WTC11 (cell line): Measurements from ENCODE around the gene ANKK1.

Experiments used
- ELF4 ChIP-seq: sonication (generic); formaldehyde crosslinking; IDR thresholded peaks from 2 replicates; pipeline ENCODE4 v1.8.1; 2022; ENCODE audit warnings: low read depth, mild to moderate bottlenecking, moderate library complexity, missing genetic modification reagents
- RELA ChIP-seq: sonication (generic); formaldehyde crosslinking; IDR thresholded peaks from 2 replicates; pipeline ENCODE4 v1.8.1; 2022; ENCODE audit warnings: missing genetic modification reagents, mild to moderate bottlenecking, borderline replicate concordance
- TEAD4 ChIP-seq: sonication (generic); formaldehyde crosslinking; IDR thresholded peaks from 2 replicates; pipeline ENCODE4 v1.8.0; 2022; ENCODE audit warnings: mild to moderate bottlenecking, missing genetic modification reagents
- TF ChIP-seq, protein P1 (sequence below): fragments of 200-600 bp; IDR thresholded peaks from 2 replicates; pipeline ENCODE4 v1.8.0; 2022; ENCODE audit warnings: antibody characterized with exemption
- TF ChIP-seq, protein P2 (sequence below): sonication (generic); formaldehyde crosslinking; IDR thresholded peaks from 2 replicates; pipeline ENCODE4 v1.8.0; 2022; ENCODE audit warnings: mild to moderate bottlenecking, missing genetic modification reagents
- TF ChIP-seq, protein P3 (sequence below): sonication (generic); formaldehyde crosslinking; IDR thresholded peaks from 2 replicates; pipeline ENCODE4 v1.8.0; 2022; ENCODE audit warnings: mild to moderate bottlenecking, missing genetic modification reagents

DNA sequence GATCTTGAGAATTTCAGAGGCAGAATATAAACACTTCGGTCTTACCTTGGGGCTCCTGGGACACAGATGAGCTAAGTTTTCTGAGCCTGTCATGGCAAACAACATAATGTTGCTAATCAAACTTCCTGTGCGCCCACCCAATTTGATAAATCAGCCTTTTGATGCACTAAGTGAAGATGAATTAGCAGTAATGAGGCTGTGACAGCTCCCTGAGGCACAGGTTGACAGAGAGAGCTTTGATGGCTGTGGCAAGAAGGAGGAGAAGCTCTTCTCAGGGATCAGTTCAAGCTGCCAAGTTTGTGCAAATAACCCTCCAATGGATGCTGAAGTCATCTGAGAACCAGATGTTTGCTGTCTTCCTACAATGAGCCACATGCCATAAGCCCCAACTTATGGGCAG lies 53.2 kb downstream of the ANKK1 start:
- TF ChIP-seq, protein P1, sequence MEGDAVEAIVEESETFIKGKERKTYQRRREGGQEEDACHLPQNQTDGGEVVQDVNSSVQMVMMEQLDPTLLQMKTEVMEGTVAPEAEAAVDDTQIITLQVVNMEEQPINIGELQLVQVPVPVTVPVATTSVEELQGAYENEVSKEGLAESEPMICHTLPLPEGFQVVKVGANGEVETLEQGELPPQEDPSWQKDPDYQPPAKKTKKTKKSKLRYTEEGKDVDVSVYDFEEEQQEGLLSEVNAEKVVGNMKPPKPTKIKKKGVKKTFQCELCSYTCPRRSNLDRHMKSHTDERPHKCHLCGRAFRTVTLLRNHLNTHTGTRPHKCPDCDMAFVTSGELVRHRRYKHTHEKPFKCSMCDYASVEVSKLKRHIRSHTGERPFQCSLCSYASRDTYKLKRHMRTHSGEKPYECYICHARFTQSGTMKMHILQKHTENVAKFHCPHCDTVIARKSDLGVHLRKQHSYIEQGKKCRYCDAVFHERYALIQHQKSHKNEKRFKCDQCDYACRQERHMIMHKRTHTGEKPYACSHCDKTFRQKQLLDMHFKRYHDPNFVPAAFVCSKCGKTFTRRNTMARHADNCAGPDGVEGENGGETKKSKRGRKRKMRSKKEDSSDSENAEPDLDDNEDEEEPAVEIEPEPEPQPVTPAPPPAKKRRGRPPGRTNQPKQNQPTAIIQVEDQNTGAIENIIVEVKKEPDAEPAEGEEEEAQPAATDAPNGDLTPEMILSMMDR = no peak
- TF ChIP-seq RELA (CRISPR knock-in tag) (no peak), TEAD4 (CRISPR knock-in tag) (no peak), ELF4 (no peak)
- TF ChIP-seq, protein P2, sequence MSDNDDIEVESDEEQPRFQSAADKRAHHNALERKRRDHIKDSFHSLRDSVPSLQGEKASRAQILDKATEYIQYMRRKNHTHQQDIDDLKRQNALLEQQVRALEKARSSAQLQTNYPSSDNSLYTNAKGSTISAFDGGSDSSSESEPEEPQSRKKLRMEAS = no peak
- TF ChIP-seq, protein P3, sequence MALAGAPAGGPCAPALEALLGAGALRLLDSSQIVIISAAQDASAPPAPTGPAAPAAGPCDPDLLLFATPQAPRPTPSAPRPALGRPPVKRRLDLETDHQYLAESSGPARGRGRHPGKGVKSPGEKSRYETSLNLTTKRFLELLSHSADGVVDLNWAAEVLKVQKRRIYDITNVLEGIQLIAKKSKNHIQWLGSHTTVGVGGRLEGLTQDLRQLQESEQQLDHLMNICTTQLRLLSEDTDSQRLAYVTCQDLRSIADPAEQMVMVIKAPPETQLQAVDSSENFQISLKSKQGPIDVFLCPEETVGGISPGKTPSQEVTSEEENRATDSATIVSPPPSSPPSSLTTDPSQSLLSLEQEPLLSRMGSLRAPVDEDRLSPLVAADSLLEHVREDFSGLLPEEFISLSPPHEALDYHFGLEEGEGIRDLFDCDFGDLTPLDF (CRISPR knock-in tag) = no peak
